ENCODE data around the gene ISCA2.
"Not testable (repeated sequence)": the region's sequence is repeated elsewhere in the genome, so short reads cannot be mapped to it uniquely, and the experiment has no call there.

ISCA2 gene, protein sequence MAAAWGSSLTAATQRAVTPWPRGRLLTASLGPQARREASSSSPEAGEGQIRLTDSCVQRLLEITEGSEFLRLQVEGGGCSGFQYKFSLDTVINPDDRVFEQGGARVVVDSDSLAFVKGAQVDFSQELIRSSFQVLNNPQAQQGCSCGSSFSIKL

GRCh38 chr14:74493343-74494261 is at the start of gene ISCA2:
Gene ISCA2 (plus strand): TSS chr14:74493765. CDS start chr14:74493775, 10 bp downstream.
- peak; percentile 99 for DNase-seq

- DNase-seq, result no peak
These were observed 48.7 kb upstream of the ISCA2 start for GRCh38 chr14:74444866-74445265.

DNA sequence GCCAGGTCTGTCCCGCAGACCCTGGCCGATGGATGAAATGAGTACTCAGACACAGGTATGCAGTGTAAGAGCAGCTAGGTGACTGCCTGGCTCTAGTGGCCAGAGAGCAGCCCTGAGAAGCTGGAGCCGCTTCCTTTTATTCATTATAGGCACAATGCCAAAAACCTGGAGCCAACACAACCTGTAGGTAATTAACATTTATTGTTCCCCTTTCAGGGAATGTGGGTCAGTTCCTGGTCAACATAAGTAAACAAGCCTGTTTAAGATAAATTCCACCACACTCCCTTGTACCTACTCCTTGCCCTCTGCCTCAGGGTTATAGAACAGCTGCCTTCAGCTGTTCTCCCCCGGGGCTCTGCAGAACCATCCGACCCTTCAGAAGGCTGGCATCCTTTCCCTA is 39.2 kb upstream of the ISCA2 start:
- not testable (repeated sequence) for DNase-seq

DNA sequence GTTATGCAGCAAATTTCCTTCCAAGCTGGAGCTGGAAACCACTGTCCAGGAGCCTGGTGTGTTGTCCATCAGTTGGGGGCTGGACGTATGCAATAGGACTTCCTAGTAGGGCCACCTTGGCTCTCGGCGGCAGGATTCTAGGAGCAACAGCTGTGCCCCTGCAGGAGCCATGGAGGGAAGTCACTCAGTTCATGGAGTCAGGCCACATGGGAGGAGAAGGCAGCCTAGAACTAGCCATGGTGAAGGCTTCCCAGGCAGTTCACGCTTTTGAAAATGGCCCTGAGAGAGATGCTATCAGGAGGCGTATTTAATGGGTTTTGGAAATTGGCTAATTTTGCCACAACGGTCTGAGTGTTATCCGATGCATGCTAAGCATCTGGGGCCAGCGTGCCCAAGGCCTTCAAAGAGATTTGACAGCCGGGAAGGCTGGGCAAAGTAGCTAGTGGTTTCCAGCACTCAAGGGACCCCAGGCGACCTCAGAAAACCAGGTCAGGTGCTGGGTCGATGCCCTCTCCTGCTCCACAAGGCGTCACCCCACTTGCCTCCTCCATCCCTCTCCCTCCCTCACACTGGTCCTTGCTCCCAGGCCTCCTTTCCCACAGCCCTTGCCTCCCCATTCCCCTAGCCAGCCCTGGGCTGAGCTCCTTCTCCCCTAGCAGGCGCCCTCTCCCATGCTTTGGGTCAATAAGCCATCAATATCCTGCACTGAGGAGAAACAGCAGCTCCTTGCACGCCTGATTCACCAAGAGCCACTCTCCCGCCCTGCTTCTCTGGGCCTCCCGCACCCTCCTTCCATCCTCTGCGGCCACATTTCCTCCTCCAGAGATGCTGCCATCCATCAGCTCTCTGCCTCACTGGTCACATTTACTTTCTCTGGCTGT is 36.6 kb upstream of the ISCA2 start:
- no peak for DNase-seq

DNA sequence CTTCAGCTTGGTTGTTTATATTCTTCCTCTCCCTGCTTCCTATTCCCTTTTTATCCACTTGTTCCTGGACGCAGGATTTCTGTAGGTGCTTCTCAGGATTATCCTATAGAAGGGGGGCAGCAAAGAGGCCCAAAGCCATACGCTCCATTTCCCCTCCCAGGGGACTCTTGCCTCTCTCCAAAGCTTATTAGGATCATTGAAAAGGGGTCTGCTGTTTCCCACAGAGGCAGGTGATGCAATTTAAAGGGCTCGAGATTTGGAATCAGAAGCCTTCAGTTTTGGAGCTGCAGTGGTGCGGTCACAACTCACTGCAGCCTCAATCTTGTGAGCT is 36.0 kb upstream of the ISCA2 start:
- no peak for DNase-seq

- peak; percentile 68 for DNase-seq
These were observed 34.1 kb upstream of the ISCA2 start for GRCh38 chr14:74459289-74459946.

GRCh38 chr14:74459976-74460375 is 33.6 kb upstream of the ISCA2 start:
- no peak for DNase-seq

DNA sequence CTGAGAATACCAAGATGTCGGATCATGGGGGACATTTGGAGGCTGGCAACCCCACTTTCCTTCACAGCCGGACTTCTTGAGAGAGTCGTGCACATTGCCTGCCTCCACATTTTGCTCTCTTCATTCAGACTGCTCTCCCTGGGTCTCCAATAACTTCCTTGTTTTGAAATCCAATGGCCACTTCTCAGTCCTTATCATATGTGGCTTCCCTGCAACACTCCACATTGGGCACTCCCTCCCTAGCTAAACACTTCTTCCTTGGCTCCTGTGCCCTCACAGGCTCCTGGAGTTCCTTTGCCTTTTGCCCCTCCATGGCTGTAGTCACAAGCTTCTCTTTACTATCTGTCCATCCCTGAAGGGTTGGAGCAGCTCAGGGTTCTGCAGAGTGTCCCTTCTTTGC is 30.6 kb upstream of the ISCA2 start:
- no peak for DNase-seq

DNA sequence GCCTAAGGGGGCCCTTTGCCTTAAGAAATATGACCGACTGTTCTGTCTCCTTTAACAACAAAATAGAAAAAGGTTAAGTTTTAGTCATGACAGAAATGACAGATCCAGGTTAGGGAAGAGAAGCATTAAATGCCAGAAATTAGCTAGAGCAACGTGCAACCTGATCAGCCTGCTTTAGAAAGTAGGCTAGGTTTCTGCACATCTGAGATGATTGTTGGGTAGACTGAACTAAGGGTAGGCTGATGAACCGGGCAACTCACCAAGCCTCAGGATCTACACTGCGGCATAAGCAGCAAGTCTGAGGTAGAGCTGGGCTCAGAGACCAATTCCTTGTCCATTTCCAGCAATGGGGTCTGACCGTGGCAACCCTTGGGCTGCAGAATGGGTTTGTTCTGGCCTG is 29.9 kb upstream of the ISCA2 start:
- no peak for DNase-seq

DNA sequence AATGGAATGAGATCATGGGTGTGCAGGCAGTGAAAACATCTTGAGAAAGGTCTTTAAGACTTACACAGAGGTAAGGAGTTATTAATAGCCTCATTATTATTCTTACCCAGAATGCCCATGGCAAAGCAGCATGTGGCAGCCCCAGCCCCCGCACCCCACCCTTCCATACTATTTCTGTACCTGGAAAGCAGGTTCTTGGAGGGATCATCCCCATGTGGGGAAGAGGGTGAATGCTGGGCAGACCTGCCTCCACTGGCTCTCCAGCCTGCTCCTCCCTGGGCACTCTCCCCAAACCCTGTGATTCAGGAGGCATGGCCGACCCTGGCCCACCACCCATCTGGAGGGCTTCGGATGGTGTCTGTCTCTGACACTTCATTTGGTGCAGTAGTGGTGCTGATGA is 28.8 kb upstream of the ISCA2 start:
- no peak for DNase-seq

DNA sequence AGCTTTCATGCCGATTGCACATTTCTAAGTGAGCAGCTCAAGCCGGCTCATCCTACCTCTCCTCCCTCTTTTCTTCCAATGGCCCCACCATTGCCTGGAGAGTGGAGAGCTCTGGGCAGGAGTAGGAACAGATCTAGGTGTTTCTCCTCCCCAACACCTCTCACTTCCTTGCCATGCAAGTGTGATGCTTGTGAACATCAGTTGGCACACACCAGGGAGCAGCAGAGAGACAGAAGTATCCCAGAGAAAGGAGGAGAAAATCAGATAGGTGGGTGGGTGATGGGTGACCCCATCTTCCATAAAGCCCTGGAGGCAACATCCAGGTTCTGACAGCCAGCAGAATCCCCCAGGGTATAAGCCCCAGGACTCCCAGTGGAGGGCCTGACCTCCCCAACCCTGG is 28.2 kb upstream of the ISCA2 start:
- DNase-seq, result no peak

GRCh38 chr14:74468513-74468912 is 25.1 kb upstream of the ISCA2 start:
- no peak for DNase-seq

- DNase-seq, result no peak
These were observed 23.7 kb upstream of the ISCA2 start for GRCh38 chr14:74469548-74470518.

GRCh38 chr14:74472601-74473000 is 21.0 kb upstream of the ISCA2 start:
- no peak for DNase-seq

- no peak for DNase-seq
These were observed 19.2 kb upstream of the ISCA2 start for GRCh38 chr14:74474376-74474775.

GRCh38 chr14:74475678-74476077 is 17.9 kb upstream of the ISCA2 start:
- no peak for DNase-seq

DNA sequence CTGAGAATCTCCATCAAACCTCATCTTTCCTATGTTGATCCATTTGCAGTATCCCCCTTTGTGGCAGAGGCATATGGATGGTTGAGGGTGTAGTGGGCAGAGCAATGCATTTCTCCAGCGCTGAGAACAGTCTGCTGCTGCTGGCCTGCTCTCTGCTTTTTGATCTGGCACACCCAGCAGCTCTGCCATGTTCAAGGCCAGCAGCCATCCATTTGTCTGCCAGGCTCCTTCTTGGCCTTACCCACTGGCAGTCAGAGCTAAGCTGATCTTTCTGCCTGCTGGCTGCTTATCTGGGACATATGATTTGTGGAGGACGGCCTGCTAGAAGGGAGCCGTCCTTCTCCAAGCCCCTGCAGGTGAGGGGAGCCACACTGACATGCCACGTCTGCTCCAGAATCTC is 17.5 kb upstream of the ISCA2 start:
- DNase-seq, result no peak

DNA sequence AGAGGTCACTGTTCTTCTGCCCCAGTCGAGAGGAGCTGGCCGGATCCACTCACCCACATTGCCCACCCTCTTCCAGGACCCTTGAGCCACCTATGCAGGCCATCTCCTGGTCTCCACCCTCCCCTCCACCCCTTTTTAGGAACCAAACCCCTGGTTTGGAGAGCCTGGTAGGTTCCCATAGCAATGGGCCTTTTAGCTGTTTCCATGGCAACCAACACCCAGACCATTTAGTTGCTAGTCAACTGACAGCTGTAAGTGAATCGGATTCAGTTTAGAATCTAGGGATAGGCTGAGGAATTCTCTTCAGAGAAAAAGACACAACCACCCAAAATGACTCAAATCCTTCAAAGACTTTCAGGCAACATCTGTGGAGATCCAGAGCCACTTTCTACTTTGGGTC is 17.0 kb upstream of the ISCA2 start:
- no peak for DNase-seq

DNA sequence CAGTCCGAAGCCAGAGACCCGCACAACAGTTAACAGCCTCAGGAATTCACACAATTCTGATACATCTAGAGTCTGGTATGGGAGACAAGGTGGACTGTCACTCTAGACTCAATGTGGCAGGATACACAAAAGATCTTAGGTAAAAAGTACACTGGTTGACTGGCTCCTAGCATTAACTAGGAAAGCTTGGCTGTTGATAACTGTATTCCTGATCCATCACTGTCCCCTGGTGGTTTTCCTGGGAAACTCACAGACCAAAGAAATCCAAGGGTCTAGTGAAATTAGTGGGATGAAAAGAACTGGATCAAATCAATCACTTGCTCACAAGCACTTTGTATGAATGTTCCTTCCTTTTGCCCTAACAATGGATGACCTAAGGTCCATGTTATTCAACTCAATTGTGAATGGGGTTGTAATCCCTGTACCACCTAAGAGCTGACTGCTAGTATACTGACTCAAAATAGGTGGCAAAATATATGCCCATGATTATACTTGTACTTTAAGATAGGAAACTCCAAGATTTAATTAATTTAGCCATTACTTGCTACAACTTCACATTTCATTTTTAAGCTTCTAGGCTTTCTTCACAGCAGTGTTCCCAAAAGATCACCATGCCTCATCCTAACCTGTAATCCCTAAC is 14.4 kb upstream of the ISCA2 start:
- DNase-seq, result no peak

DNA sequence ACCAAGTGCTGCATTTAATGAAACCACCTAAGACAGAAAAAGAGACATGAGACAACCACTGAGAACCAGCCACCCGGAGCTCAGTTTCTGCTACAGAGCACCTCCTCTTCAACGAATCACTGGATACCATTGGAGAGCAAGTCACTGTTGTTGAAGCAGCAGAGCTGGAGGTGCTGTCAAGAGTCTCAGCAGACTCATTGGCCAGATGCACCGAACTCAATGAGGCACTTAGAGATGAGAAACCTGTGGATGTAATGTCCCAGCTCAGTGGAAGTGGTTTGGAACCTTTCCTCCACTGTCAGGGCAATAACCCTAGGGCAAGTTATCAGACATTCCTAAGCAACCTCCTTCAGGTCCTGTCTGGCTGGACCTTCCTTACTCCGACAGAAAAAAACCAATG is 13.5 kb upstream of the ISCA2 start:
- no peak for DNase-seq

DNA sequence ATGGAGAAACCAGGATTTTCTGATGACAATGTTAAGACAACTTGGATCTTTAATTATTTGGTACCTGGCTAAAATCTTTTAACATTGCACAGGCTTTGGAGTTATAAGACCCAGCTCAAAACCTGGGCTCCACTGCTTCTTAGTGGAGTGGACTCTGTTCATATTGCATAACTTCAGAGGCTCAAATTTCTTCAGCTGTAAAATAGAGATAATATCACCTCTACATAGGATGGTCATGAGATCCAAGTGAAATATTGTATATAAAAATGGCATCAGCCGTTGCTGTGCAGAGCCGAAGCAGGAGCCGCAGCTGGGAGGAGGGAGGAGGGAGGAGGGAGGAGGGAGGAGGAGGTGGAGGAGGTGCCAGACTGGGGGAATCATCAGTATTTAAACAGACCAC is 11.0 kb upstream of the ISCA2 start:
- no peak for DNase-seq

Measured in activated CD8-positive, alpha-beta memory T cell treated with anti-CD3 and anti-CD28 coated beads, Interleukin-2, amount 50 U/mL, for 48 hours (primary cell).